Mucosa of descending colon (tissue), 3 donors: ENCODE data around the gene GLIPR1. TPM values are rescaled to one million over a fixed set of nuclear protein-coding genes. Genes with fewer than 3 reads are reported as not detected.
A peak's percentile ranks its signal among the peaks of the same experiment; 100 is the strongest.

Source experiments
- ATAC-seq: fragments of 200-7000 bp; cut with Tn5 transposase; one replicate; pipeline ENCODE4 v1.9.1; 2020; ENCODE audit warnings: mild to moderate bottlenecking, moderate library complexity
- DNase-seq, 3 donors: peaks; one replicate each; pipeline ENCODE4 v3.0.0-alpha.2; 2020
- H3K36me3 ChIP-seq: fragments of 200-600 bp; one replicate; pipeline ENCODE4 v1.8.0; 2021; ENCODE audit warnings: low read depth, mild to moderate bottlenecking
- H3K4me1 ChIP-seq: fragments of 200-600 bp; one replicate; pipeline ENCODE4 v1.8.0; 2021; ENCODE audit warnings: low read depth, mild to moderate bottlenecking
- H3K4me3 ChIP-seq: fragments of 200-600 bp; one replicate; pipeline ENCODE4 v1.8.0; 2021; ENCODE audit warnings: mild to moderate bottlenecking
- H3K9me3 ChIP-seq: fragments of 200-600 bp; one replicate; pipeline ENCODE4 v1.8.0; 2021; ENCODE audit warnings: mild to moderate bottlenecking
- CTCF ChIP-seq: fragments of 200-600 bp; IDR thresholded peaks from one replicate; pipeline ENCODE4 v1.8.0; 2022; ENCODE audit warnings: antibody characterized with exemption, mild to moderate bottlenecking
- intact Hi-C, 2 donors: fragments of 100-400 bp; cut with DNase I in 1 of 2; cut with micrococcal nuclease in 1 of 2; formaldehyde crosslinking; loops; one replicate each; pipeline versions ENCODE4 v1.11.0 to v1.11.1; 2022; cut with DNase I, micrococcal nuclease
- total RNA-seq, 3 donors: library from RNA; stranded (reverse); fragmentation: NEBNext Ultra II Directional in 2 of 3; extraction: Animal tissue kit (Norgen Biotek cat#: 25700) in 2 of 3; gene quantifications; one replicate each; pipeline versions ENCODE4 v1.2.1 to v1.2.4, GENCODE V29; 2021 to 2023
- donor health status: DM: no; HTN: no; CAD: no; lungs with moderate emphysema.
- donor health status: DM: no; HTN: no; CAD: no.
- donor health status: DM: no; HTN: yes; CAD: no.

The GLIPR1 gene
- total RNA-seq, 3 donors from 2014 or later: 3.8 to 20.1 (median 10.1) TPM

- Histone ChIP-seq H3K9me3 (no peaks in the 10 kb centered on the region), H3K4me1 (no peaks in the 10 kb centered on the region), H3K36me3 (no peaks in the 10 kb centered on the region), H3K4me3 (no peak overlapping the region)
- intact Hi-C loops: no loop called here
- no peak for DNase-seq
- ATAC-seq: no peak
- TF ChIP-seq CTCF: no peak
Observed at GRCh38 chr12:75533239-75533638, 52.7 kb downstream of the GLIPR1 start.

GRCh38 chr12:75539889-75540288 lies 59.3 kb downstream of the GLIPR1 start:
- H3K4me3 ChIP-seq: no peak overlapping the region
- ATAC-seq (no peak), DNase-seq (no peak)
- no peaks in the 10 kb centered on the region for H3K4me1 ChIP-seq
- intact Hi-C loops: no loop called here
- TF ChIP-seq CTCF: no peak
- no peaks in the 10 kb centered on the region for H3K36me3 ChIP-seq
- H3K9me3 ChIP-seq: no peaks in the 10 kb centered on the region

- H3K4me1 ChIP-seq: no peaks in the 10 kb centered on the region
- intact Hi-C loops: no loop called here
- ATAC-seq (no peak), DNase-seq (no peak)
- no peak overlapping the region for H3K4me3 ChIP-seq
- no peaks in the 10 kb centered on the region for H3K36me3 ChIP-seq
- TF ChIP-seq CTCF: no peak
- no peaks in the 10 kb centered on the region for H3K9me3 ChIP-seq
Observed at GRCh38 chr12:75542942-75543341, 62.4 kb downstream of the GLIPR1 start.

- DNase-seq (no peak), ATAC-seq (no peak)
- Histone ChIP-seq H3K4me3 (no peak overlapping the region), H3K9me3 (no peaks in the 10 kb centered on the region), H3K4me1 (no peaks in the 10 kb centered on the region), H3K36me3 (no peaks in the 10 kb centered on the region)
- TF ChIP-seq CTCF: no peak
- intact Hi-C loops: no loop called here
Observed at GRCh38 chr12:75543529-75543928, 63.0 kb downstream of the GLIPR1 start.

GRCh38 chr12:75545636-75546035 lies 65.1 kb downstream of the GLIPR1 start:
- ATAC-seq: no peak
- no peak overlapping the region for H3K4me3 ChIP-seq
- TF ChIP-seq CTCF: no peak
- no peaks in the 10 kb centered on the region for H3K4me1 ChIP-seq
- H3K9me3 ChIP-seq: no peaks in the 10 kb centered on the region
- no peak for DNase-seq
- intact Hi-C loops: no loop called here
- H3K36me3 ChIP-seq: no peaks in the 10 kb centered on the region

- Histone ChIP-seq H3K36me3 (no peaks in the 10 kb centered on the region), H3K4me3 (no peak overlapping the region), H3K9me3 (no peaks in the 10 kb centered on the region), H3K4me1 (no peaks in the 10 kb centered on the region)
- DNase-seq: peak in 1 of 3 donors; percentile 9
- TF ChIP-seq CTCF: no peak
- intact Hi-C loops: no loop called here
- ATAC-seq: no peak
Observed at GRCh38 chr12:75548879-75549278, 68.3 kb downstream of the GLIPR1 start.
